ENCODE data around the gene GMPR2.

Gene GMPR2

DNA sequence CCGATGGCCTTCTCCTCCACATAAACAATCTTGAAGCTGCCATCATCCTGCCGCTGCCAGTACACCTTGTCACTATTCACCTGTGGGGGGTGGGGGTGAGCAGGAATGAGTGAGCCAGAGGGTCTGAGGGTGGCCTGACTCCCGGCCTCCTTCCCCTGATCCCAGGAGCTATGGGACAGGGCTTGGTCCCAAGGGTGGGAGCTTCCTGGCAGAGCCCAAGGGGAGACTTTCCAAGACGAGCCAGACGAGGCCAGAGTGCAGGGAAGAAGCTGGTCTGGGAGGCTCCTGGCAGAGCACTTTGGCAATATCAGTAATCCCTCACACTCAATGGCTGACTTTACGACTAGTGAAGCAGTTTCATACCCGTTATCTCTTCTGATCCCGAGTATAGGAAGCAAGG, 22.7 kb downstream of the GMPR2 start:
- no peak for DNase-seq

DNA sequence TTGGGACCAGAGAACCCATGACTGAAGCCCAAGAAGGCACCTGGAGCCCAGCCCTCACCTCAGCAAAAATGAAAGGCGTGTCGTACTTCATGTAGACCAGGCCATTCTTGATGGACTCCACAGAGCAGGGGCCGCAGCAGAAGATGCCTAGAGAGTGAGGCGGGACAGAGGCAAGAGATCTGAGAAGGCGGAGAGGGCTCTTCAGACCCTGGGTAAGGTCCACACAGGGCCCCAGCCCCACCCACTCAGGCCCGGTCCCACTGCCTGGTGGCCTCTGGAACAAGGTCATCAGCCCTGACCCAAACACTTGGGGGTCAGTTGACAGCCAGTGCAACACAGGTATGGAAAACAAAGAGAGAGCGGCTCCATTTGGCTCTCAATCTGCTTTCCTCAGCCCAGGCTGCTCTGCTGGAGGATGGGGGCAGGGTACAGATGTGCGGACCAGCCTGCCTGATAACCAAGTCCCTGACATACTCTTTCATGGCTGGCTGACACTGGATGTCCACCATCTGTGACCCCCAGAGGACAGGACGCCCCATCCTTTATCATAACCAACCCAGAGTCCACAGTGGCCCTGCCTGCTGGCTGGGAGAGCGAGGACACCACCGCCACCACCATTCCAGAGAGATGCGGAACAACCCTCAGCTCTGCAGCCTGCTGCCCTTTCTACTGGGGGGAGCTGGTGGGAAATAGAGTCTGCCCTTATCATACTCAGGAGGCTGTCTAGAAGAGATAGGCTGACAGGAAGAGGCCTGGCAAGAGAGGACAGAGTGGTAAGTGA, 23.4 kb downstream of the GMPR2 start:
- no peak for DNase-seq

GRCh38 chr14:24256960-24257359, 24.2 kb downstream of the GMPR2 start:
- DNase-seq = no peak

DNA sequence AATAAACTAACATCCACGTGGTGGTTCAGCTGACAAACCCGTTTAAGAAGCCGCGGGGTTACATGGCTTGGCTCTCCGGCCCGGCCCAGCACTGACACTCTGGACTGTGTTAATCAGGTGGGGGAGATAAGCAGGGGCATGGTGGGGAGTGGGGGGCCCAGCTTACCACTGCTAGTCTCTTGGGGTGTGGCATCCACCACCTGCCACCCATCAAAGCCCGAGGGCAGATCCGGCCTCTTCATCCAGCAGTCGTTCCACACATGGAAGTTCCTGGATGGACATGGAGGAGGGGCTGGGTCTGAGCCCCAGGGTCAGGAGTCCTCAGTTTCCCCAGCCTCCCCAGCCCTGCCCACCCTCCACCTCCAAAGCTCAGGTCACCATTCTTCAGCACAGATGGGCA, 25.4 kb downstream of the GMPR2 start:
- no peak for DNase-seq

- no peak for DNase-seq
Measured at GRCh38 chr14:24258548-24259265, 26.0 kb downstream of the GMPR2 start.

DNA sequence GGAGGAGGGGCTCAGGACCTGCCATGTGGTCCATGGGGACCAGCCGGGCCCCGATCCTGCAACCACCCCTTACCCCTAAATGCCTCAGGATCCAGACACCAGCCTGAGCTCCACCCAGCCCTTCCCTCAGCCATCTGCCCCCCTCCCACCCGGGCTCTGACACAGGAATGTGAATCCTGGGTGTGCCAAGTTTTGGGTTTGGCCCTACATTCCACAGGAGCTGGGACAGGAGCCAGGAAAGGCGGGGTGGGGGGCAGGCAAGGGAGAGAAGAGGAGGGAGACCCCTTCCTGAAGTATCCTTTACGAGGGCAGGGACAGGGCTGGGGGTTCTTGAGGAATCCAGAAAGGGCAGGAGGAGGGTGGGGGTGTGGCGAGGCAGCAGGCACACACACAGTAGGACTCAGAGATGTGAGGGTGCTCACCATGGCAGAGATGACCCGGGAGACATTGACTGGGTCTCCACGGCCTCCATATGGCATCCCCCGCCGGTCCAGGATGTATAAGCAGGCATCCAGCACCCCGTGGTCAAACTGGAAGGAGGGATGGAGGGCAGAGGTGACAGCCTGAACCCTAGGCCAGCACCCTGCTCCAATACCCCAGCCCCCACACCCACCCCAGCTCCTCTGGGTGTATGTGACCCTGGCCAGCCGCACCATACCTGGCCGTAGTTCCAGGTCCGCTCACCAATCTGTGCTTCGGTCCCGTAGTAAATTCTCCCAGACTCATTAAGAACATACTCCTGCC, 26.7 kb downstream of the GMPR2 start:
- DNase-seq = no peak

DNA sequence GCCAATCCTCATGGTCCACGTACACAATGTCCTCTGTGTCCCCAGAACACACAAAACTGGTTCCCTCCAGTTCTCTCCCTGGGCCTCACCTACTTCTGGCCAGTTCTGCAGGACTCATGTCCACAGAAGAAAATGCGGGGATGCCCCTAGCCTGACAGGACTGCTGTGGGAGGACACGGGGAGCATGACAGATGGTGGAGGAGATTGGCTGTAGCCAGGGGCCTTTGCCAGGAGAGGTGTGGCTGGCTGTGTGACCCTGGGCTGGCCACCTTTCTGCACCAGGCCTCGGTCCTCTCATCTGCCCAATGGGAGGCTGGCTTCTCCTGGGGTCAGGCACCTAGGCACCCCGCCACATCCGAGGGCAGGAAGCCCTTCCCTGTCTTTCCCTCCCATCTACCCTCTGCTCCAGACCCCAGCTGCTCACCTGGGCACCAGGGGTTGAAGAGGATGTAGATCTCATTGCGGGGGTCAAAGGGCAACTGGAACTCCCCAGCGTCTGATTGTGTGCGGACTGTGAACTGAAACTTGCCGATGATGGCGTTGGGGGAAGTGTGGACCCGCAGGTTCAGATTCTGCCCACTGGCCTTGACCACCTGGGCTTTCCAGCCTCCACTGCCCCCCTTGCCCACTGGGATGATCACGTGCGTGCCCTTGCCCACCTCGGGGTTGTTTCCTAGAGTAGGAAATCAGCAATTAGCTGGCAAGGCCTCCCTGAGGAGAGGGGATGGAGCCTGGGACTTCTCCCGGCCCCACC, 27.5 kb downstream of the GMPR2 start:
- DNase-seq = no peak

DNA sequence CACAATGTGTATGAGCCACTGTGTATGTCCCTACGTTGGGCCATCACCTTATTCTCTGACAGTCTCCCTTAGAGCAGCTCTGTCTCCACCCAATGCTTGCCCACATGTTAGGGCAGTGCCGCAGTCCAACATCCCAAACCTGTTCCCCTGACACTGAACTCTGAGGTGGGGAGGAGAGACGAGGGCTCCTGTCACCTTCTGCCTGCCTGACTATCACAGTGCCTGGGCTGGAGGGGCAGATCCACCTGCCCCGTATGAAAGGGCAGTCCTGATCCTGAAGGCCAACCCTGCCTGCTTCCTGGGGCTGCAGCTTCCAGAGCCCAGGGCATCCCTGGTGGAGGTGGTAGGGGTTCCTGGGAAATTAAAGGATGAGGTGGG, 28.0 kb downstream of the GMPR2 start:
- DNase-seq = no peak

GRCh38 chr14:24261256-24261968, 28.7 kb downstream of the GMPR2 start:
- DNase-seq = no peak

DNA sequence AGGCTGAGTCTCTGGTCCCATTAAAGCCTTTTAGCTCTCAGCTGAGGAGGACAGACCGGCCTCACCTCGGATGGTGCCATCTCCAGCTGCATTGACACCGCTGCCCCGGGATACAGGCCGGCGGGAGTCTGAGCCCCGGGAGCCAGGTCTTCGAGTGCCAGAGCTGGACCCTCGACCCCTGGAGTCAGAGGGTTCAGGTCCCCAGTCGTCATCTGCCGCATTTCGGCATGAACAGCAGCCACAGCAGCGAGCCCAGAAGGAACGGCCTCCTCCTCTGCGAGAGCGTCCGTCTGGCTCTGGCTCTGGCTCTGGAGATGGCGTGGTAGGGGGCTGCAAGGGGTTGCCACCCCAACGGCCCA, 29.2 kb downstream of the GMPR2 start:
- DNase-seq = no peak

- DNase-seq = no peak
Measured at GRCh38 chr14:24262821-24263733, 30.3 kb downstream of the GMPR2 start, which contains the start of gene TGM1. TSS of gene TGM1 (minus strand) at chr14:24263177. CDS start at chr14:24262352, 825 bp downstream.

- no peak for DNase-seq
Measured at GRCh38 chr14:24263848-24264247, 31.1 kb downstream of the GMPR2 start.

DNA sequence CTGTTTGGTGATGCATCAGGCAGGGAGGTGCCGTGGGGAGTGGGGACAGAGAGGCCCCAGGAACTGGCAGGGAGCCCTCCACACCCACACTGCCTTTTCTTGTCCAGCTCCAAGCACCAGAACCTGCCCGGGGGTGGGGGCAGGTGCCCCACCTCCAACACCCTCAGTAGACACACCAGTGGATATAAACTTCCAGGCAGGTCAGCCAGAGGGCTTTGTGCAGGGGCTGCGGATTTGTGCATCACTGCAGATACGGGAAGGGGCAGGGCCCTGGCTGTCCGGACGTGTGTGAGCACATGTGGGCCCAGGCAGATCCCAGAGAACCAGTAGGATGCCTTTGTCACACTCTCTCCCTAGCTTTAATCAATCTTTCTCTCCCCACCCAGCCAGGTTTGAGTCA, 31.6 kb downstream of the GMPR2 start:
- no peak for DNase-seq

- no peak for DNase-seq
Measured at GRCh38 chr14:24266344-24267244, 33.9 kb downstream of the GMPR2 start.

GRCh38 chr14:24267516-24267915, 34.8 kb downstream of the GMPR2 start:
- no peak for DNase-seq

DNA sequence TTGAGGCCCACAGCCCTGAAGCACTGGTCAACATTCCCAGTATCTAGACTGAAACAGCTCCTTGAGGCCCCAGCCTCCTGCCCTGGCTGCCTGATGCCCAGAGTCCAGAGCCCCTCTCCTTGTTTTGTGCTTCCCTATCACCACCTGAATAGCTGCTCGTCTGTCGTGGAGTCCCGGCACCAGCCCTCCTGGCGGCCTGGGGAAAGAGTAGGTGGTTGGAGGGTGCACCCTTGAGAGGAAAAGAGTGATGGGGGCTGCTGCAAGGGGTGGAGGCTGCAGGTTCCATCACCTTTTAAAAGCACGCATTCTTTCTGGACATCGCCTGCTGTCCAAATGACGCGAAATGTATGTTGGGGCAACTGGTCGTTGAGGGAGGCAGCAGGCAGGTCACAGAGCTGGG, 35.5 kb downstream of the GMPR2 start:
- DNase-seq = no peak

DNA sequence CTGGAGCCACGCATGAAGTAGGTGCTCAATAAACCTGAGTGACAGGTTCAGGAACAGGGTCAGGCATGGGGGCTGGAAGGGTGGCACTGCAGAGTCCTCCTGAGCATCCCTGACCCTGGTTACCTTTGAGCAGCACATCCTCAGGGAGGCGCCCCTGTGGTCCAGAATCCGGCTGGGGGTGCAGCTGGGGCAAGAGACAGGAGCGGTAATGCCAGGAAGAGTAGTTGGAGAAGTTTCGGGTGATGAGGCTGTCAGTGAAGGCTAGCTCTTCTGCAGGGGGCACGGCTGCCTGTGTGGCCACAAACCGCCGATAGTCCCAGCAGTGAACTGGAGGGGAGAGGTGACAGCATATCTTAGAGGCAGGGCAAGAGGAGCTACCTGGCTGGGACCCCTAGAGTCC, 36.6 kb downstream of the GMPR2 start:
- DNase-seq = no peak

- no peak for DNase-seq
Measured at GRCh38 chr14:24269910-24270536, 37.3 kb downstream of the GMPR2 start.

GRCh38 chr14:24270537-24271133, 37.9 kb downstream of the GMPR2 start:
- DNase-seq = no peak

Measured in NCI-H1930 (cell line).